Measurements from ENCODE around the gene TIMM23B.
"Not testable (repeated sequence)": the region's sequence is repeated elsewhere in the genome, so short reads cannot be mapped to it uniquely, and the experiment has no call there.

Gene TIMM23B

DNA sequence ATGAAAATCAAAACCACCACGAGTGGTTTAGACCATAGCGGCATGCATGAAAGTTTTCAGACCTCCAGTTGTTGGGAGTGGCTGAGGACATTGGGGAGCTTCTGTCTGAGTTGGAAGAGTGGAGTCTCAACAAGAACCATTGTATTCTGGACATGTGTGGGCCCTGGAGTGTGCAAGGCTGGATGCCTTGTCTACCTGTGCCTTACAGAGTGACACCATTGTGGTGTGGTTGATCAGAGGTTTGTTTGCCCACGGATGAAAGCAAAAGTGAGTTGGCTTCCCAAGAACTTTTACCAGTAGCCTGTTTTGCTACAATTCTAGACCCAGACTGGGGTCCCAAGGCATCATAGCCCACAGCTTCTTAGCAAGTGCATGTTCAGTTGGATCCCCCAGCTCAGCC, 35.9 kb downstream of the TIMM23B start:
- not testable (repeated sequence) for H3K9me3 ChIP-seq (ENCODE audit: control insufficient read depth in 1 of 2, low read length in 2 of 2); H3K4me1 ChIP-seq (ENCODE audit: control insufficient read depth in 1 of 2, insufficient read depth in 2 of 2, low read length in 2 of 2); H3K27me3 ChIP-seq (ENCODE audit: control insufficient read depth in 1 of 2, insufficient read depth in 2 of 2, low read length in 2 of 2); H3K27ac ChIP-seq (ENCODE audit: low read depth, low read length); H3K9ac ChIP-seq (ENCODE audit: low read depth in 1 of 2, low read length in 2 of 2); H3K36me3 ChIP-seq (ENCODE audit: control insufficient read depth in 1 of 2, insufficient read depth in 2 of 2, low read length in 2 of 2); H3K4me3 ChIP-seq (ENCODE audit: low read depth in 1 of 2, low read length in 2 of 2)

DNA sequence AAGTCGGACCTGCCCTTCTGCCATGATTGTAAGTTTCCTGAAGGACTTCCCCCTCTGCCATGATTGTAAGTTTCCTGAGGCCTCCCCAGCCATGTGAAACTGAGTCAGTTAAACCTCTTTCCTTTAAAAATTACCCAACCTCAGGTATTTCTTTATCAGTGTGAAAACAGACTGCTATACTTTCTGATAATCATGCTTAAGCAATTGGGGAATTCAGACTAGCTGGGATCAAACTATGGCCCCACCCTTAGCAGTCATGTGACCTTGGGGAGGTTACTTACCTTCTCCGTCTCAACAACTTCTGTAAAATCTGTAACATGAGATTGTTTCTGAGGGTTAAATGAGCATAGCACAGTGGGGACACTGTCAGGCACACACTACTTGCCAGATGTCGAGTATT, 45.4 kb downstream of the TIMM23B start:
- not testable (repeated sequence) for H3K36me3 ChIP-seq (ENCODE audit: control insufficient read depth in 1 of 2, insufficient read depth in 2 of 2, low read length in 2 of 2); H3K9ac ChIP-seq (ENCODE audit: low read depth in 1 of 2, low read length in 2 of 2); H3K27ac ChIP-seq (ENCODE audit: low read depth, low read length); H3K9me3 ChIP-seq (ENCODE audit: control insufficient read depth in 1 of 2, low read length in 2 of 2); H3K4me1 ChIP-seq (ENCODE audit: control insufficient read depth in 1 of 2, insufficient read depth in 2 of 2, low read length in 2 of 2); H3K27me3 ChIP-seq (ENCODE audit: control insufficient read depth in 1 of 2, insufficient read depth in 2 of 2, low read length in 2 of 2); H3K4me3 ChIP-seq (ENCODE audit: low read depth in 1 of 2, low read length in 2 of 2)

DNA sequence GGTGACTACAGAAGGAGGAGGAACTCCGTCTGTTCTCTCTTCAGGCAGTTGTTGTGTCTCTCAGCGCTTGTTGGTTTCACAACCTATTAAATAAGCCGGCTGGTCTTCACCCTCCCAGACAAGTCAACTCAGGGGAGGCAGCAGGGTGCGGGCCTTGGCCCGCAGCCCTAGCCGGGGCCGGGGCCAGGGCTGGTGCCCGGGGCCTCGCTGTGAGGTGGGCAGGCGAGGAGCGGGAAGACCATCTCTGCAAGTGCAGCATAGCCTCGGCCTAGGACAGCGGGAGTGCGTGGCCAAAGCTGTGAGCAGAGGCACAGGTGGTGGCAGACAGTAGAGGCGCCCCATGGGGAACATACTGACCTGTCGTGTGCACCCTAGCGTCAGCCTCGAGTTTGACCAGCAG, 46.5 kb downstream of the TIMM23B start, which contains the start of gene AGAP6:
AGAP6 (plus strand) TSS at position 31 of the 400 bp plus-strand sequence; CDS start at position 341, 310 bp downstream.
- not testable (repeated sequence) for H3K9ac ChIP-seq (ENCODE audit: low read depth in 1 of 2, low read length in 2 of 2); H3K36me3 ChIP-seq (ENCODE audit: control insufficient read depth in 1 of 2, insufficient read depth in 2 of 2, low read length in 2 of 2); H3K27ac ChIP-seq (ENCODE audit: low read depth, low read length); H3K27me3 ChIP-seq (ENCODE audit: control insufficient read depth in 1 of 2, insufficient read depth in 2 of 2, low read length in 2 of 2); H3K4me3 ChIP-seq (ENCODE audit: low read depth in 1 of 2, low read length in 2 of 2); H3K4me1 ChIP-seq (ENCODE audit: control insufficient read depth in 1 of 2, insufficient read depth in 2 of 2, low read length in 2 of 2); H3K9me3 ChIP-seq (ENCODE audit: control insufficient read depth in 1 of 2, low read length in 2 of 2)

DNA sequence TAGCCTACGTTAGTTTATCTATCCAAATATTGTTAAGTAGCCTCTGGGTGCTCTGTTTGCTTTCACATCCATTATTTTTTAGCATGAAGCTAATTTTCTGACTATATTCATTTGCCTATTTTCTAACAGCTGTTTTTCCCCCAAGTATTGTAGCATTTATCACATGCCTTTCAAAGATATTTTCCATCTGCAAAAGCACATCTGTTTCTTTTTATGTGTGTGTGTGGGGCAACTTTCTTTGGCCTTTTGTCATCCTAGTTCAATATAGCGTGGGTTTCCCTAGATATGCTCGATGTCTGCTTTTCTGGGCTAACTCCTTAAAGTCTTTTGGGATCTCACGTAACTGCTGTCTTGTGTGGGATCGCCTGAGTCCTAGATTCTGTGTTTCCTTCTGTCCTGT, 53.5 kb downstream of the TIMM23B start:
- not testable (repeated sequence) for H3K4me3 ChIP-seq (ENCODE audit: low read depth in 1 of 2, low read length in 2 of 2); H3K27ac ChIP-seq (ENCODE audit: low read depth, low read length); H3K9me3 ChIP-seq (ENCODE audit: control insufficient read depth in 1 of 2, low read length in 2 of 2); H3K4me1 ChIP-seq (ENCODE audit: control insufficient read depth in 1 of 2, insufficient read depth in 2 of 2, low read length in 2 of 2); H3K9ac ChIP-seq (ENCODE audit: low read depth in 1 of 2, low read length in 2 of 2); H3K27me3 ChIP-seq (ENCODE audit: control insufficient read depth in 1 of 2, insufficient read depth in 2 of 2, low read length in 2 of 2); H3K36me3 ChIP-seq (ENCODE audit: control insufficient read depth in 1 of 2, insufficient read depth in 2 of 2, low read length in 2 of 2)

DNA sequence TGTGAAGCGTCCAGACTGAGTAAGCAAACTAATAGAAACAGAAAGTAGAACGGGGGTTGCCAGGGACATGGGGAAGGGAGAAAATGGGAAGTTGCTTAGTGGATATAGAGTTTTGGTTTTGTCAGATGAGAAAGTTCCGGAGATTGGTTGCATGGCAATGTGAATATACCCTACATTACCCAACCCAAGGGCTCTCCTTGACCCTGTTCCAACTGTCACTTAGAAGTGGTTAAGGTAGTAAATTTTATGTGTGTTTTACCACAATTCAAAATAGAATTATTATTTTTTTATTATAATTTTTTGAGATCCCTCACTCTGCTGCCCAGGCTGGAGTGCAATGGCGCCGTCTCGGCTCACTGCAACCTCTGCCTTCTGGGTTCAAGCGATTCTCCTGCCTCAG, 72.2 kb downstream of the TIMM23B start:
- not testable (repeated sequence) for H3K9ac ChIP-seq (ENCODE audit: low read depth in 1 of 2, low read length in 2 of 2); H3K4me3 ChIP-seq (ENCODE audit: low read depth in 1 of 2, low read length in 2 of 2); H3K36me3 ChIP-seq (ENCODE audit: control insufficient read depth in 1 of 2, insufficient read depth in 2 of 2, low read length in 2 of 2); H3K9me3 ChIP-seq (ENCODE audit: control insufficient read depth in 1 of 2, low read length in 2 of 2); H3K27me3 ChIP-seq (ENCODE audit: control insufficient read depth in 1 of 2, insufficient read depth in 2 of 2, low read length in 2 of 2); H3K4me1 ChIP-seq (ENCODE audit: control insufficient read depth in 1 of 2, insufficient read depth in 2 of 2, low read length in 2 of 2); H3K27ac ChIP-seq (ENCODE audit: low read depth, low read length)

DNA sequence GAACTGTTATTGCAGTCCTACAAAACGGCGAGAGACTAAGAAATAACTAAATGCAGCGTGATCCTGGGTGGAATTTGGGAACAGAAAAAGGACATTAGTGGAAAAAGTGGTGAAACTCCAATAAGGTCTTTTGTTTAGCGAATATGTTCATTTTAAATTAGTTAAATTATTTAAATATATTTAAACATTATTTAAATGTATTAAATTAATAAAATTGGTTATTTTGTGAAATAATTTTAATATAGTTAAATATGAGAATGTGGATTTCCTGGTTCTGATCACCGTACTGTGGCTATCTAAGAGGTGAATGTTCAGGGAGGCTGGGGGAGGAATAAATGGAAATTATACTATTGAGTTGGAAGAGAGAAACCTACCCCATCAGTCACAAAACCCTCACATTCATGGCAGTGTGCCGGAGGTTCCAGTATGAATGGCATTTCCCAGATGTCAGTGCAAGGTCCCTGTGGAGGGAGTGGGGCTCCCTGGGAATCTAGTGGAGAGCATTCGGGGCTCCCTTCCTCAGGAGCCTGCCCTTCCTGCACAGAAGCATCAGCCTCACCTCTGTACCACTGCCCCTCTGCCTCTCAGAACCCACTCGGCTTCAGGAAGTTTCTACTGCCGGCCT, 73.9 kb downstream of the TIMM23B start:
- not testable (repeated sequence) for H3K27ac ChIP-seq (ENCODE audit: low read depth, low read length); H3K4me3 ChIP-seq (ENCODE audit: low read depth in 1 of 2, low read length in 2 of 2)

DNA sequence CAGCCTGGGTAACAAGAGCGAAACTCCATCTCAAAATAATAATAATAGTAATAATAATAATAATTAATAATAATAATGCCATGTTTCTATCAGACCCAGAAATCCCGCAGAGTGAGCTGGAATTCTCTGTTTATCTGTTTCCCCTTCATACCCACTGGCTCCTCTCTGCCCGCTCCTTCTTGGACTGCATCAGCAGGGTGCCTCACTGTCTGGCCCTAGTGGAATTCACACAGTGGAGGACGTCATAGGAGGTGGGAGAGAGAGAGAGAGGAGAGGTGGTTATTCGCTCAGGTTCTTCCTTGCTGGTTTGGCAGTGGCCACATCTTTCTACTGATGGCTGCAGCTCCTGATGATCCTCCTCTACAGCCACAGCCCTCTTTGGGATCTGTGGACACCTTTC, 75.1 kb downstream of the TIMM23B start:
- not testable (repeated sequence) for H3K36me3 ChIP-seq (ENCODE audit: control insufficient read depth in 1 of 2, insufficient read depth in 2 of 2, low read length in 2 of 2); H3K27ac ChIP-seq (ENCODE audit: low read depth, low read length); H3K9me3 ChIP-seq (ENCODE audit: control insufficient read depth in 1 of 2, low read length in 2 of 2); H3K9ac ChIP-seq (ENCODE audit: low read depth in 1 of 2, low read length in 2 of 2); H3K4me1 ChIP-seq (ENCODE audit: control insufficient read depth in 1 of 2, insufficient read depth in 2 of 2, low read length in 2 of 2); H3K27me3 ChIP-seq (ENCODE audit: control insufficient read depth in 1 of 2, insufficient read depth in 2 of 2, low read length in 2 of 2); H3K4me3 ChIP-seq (ENCODE audit: low read depth in 1 of 2, low read length in 2 of 2)

More for the DNA sequence above, 73.9 kb downstream of the TIMM23B start:
- H3K36me3 ChIP-seq (ENCODE audit: control insufficient read depth in 1 of 2, insufficient read depth in 2 of 2, low read length in 2 of 2); H3K9ac ChIP-seq (ENCODE audit: low read depth in 1 of 2, low read length in 2 of 2); H3K27me3 ChIP-seq (ENCODE audit: control insufficient read depth in 1 of 2, insufficient read depth in 2 of 2, low read length in 2 of 2); H3K4me1 ChIP-seq (ENCODE audit: control insufficient read depth in 1 of 2, insufficient read depth in 2 of 2, low read length in 2 of 2); H3K9me3 ChIP-seq (ENCODE audit: control insufficient read depth in 1 of 2, low read length in 2 of 2): not testable (repeated sequence)

DNA sequence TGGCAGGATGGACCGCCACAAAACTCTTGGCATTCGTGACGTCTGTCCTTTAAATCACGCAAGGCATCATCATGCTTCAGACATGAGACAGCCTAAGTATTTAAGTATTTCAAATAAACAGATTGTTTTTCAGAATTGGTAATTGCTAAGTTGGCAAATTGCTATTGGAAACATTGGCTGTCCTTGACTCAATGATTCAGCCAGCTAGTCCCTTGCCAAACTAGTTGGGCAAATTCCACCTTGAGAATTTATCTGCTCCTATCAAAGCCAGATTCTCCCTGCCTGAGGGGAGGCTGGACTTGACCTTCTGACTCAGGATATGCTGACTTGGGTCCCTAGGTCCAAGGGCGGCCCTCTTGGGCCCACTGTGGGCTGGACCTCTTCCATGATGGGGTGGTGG, 75.8 kb downstream of the TIMM23B start:
- H3K36me3 ChIP-seq (ENCODE audit: control insufficient read depth in 1 of 2, insufficient read depth in 2 of 2, low read length in 2 of 2); H3K9me3 ChIP-seq (ENCODE audit: control insufficient read depth in 1 of 2, low read length in 2 of 2); H3K4me1 ChIP-seq (ENCODE audit: control insufficient read depth in 1 of 2, insufficient read depth in 2 of 2, low read length in 2 of 2); H3K27me3 ChIP-seq (ENCODE audit: control insufficient read depth in 1 of 2, insufficient read depth in 2 of 2, low read length in 2 of 2); H3K9ac ChIP-seq (ENCODE audit: low read depth in 1 of 2, low read length in 2 of 2); H3K27ac ChIP-seq (ENCODE audit: low read depth, low read length); H3K4me3 ChIP-seq (ENCODE audit: low read depth in 1 of 2, low read length in 2 of 2): not testable (repeated sequence)

DNA sequence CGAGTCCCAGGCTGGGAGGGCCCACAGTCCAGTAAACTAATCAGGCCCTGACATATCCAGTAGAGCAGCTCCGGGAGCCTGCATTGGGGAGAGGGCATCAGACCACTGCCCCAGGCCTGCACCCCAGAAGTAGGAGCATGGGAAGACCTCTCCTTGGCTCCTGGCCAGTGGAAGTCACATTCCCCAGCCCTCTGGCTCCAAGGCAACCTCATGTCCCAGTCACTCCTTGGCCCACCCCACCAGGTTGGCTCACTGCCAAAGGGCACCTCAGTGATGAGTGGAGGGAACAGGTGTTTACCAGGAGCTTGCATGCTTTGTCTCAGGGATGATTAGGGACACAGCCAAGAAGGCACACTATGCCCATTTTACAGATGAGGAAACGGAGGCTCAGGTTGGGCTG, 77.4 kb downstream of the TIMM23B start:
- H3K4me1 ChIP-seq (ENCODE audit: control insufficient read depth in 1 of 2, insufficient read depth in 2 of 2, low read length in 2 of 2); H3K4me3 ChIP-seq (ENCODE audit: low read depth in 1 of 2, low read length in 2 of 2); H3K36me3 ChIP-seq (ENCODE audit: control insufficient read depth in 1 of 2, insufficient read depth in 2 of 2, low read length in 2 of 2); H3K27me3 ChIP-seq (ENCODE audit: control insufficient read depth in 1 of 2, insufficient read depth in 2 of 2, low read length in 2 of 2); H3K9me3 ChIP-seq (ENCODE audit: control insufficient read depth in 1 of 2, low read length in 2 of 2); H3K9ac ChIP-seq (ENCODE audit: low read depth in 1 of 2, low read length in 2 of 2); H3K27ac ChIP-seq (ENCODE audit: low read depth, low read length): not testable (repeated sequence)

DNA sequence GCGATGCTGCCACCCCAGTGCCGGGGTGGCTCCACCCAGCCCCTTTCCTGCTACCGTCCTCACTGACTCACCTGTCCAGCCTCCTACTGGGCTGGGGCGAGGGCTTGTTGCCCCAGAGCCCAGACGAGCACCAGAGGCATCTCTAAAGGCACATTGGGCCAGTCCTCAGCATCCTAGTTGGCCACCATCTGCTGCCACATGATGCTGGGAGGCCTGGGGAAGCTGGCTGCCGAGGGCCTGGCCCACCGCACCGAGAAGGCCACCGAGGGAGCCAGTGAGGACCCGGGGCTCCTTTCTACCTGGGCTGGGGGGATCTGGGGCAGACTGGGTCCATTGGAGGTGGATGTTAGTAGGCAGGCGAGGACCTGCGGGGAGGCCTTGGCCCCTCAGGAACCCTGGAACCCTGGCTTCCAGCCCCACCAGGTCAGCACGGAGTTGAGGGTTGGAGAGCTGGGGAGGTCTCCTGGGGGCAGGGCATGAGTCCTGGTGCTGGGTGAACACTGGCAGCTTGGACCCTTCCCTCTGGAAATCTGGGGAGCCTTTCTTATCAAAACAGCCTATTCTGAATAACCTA, 78.7 kb downstream of the TIMM23B start:
- not testable (repeated sequence) for H3K27ac ChIP-seq (ENCODE audit: low read depth, low read length); H3K27me3 ChIP-seq (ENCODE audit: control insufficient read depth in 1 of 2, insufficient read depth in 2 of 2, low read length in 2 of 2); H3K4me3 ChIP-seq (ENCODE audit: low read depth in 1 of 2, low read length in 2 of 2); H3K9me3 ChIP-seq (ENCODE audit: control insufficient read depth in 1 of 2, low read length in 2 of 2); H3K4me1 ChIP-seq (ENCODE audit: control insufficient read depth in 1 of 2, insufficient read depth in 2 of 2, low read length in 2 of 2); H3K36me3 ChIP-seq (ENCODE audit: control insufficient read depth in 1 of 2, insufficient read depth in 2 of 2, low read length in 2 of 2); H3K9ac ChIP-seq (ENCODE audit: low read depth in 1 of 2, low read length in 2 of 2)

DNA sequence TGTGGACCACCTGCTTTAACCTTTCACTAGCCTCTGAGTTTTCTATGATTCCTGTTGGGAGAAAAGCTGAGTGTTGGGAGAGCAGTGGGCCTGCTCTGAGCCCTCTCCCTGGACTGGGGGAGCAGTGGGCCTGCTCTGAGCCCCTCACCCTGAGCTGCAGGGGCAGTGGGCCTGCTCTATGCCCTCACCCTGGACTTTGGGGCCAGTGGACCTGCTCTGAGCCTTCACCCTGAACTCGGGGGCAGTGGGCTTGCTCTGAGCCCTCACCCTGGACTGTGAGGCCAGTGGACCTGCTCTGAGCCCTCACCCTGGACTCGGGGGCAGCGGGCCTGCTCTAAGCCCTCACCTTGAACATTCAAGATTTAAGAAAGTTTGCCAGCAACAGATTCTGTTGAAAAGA, 79.8 kb downstream of the TIMM23B start:
- Histone ChIP-seq H3K36me3 (ENCODE audit: control insufficient read depth in 1 of 2, insufficient read depth in 2 of 2, low read length in 2 of 2) (no peaks in the 10 kb centered on the region), H3K27me3 (ENCODE audit: control insufficient read depth in 1 of 2, insufficient read depth in 2 of 2, low read length in 2 of 2) (peaks cover 0 to 4% of the 10 kb centered on the region in 2 donors), H3K27ac (ENCODE audit: low read depth, low read length) (no peak overlapping the region)

More for the DNA sequence above, 79.8 kb downstream of the TIMM23B start:
- no peak overlapping the region for H3K4me3 ChIP-seq (ENCODE audit: low read depth in 1 of 2, low read length in 2 of 2)
- H3K9ac ChIP-seq (ENCODE audit: low read depth in 1 of 2, low read length in 2 of 2), result no peak overlapping the region
- no peaks in the 10 kb centered on the region for H3K4me1 ChIP-seq (ENCODE audit: control insufficient read depth in 1 of 2, insufficient read depth in 2 of 2, low read length in 2 of 2)
- H3K9me3 ChIP-seq (ENCODE audit: control insufficient read depth in 1 of 2, low read length in 2 of 2), result no peaks in the 10 kb centered on the region
